ENCODE measurements around the gene BRSK2. TPM values are rescaled to one million over a fixed set of nuclear protein-coding genes. Genes with fewer than 3 reads are reported as not detected.

BRSK2 gene
- total RNA-seq, 3 donors from 2014 or later (not counting 1 experiment from before 2014, with no cell fraction given) = 0.11 to 0.14 TPM; not detected in 1

- ATAC-seq (no peak), DNase-seq (no peak)
- TF ChIP-seq, protein P1, sequence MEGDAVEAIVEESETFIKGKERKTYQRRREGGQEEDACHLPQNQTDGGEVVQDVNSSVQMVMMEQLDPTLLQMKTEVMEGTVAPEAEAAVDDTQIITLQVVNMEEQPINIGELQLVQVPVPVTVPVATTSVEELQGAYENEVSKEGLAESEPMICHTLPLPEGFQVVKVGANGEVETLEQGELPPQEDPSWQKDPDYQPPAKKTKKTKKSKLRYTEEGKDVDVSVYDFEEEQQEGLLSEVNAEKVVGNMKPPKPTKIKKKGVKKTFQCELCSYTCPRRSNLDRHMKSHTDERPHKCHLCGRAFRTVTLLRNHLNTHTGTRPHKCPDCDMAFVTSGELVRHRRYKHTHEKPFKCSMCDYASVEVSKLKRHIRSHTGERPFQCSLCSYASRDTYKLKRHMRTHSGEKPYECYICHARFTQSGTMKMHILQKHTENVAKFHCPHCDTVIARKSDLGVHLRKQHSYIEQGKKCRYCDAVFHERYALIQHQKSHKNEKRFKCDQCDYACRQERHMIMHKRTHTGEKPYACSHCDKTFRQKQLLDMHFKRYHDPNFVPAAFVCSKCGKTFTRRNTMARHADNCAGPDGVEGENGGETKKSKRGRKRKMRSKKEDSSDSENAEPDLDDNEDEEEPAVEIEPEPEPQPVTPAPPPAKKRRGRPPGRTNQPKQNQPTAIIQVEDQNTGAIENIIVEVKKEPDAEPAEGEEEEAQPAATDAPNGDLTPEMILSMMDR (IDR thresholded peaks at IDR 0.05) = no peak
- no peak overlapping the region for H3K4me3 ChIP-seq (ENCODE audit: low read length)
- intact Hi-C loops (cut with micrococcal nuclease) = no loop called here
- Mint-ChIP-seq H3K9me3 (no peaks in the 10 kb centered on the region), H3K27ac (no peak overlapping the region), H3K27me3 (ENCODE audit: low read depth in 2 of 2) (no peaks in the 10 kb centered on the region), H3K36me3 (no peaks in the 10 kb centered on the region), H3K4me3 (no peak overlapping the region), H3K4me1 (peaks cover 8 to 16% of the 10 kb centered on the region in 2 donors)
- no peaks in the 10 kb centered on the region for H3K9me3 ChIP-seq (ENCODE audit: control insufficient read depth, insufficient read depth, low read length)
- no peaks in the 10 kb centered on the region for H3K4me1 ChIP-seq (ENCODE audit: control insufficient read depth, insufficient read depth, low read length)
- no peaks in the 10 kb centered on the region for H3K27me3 ChIP-seq (ENCODE audit: control insufficient read depth, insufficient read depth, low read length)
- H3K36me3 ChIP-seq (ENCODE audit: control insufficient read depth, insufficient read depth, low read length) = peaks cover 34% of the 10 kb centered on the region
- H3K27ac ChIP-seq (ENCODE audit: low read length) = no peak overlapping the region
- 95% methylated on average over 18 of the region's 18 CpGs for whole genome bisulfite sequencing (ENCODE audit: insufficient coverage)
Measured at GRCh38 chr11:1468002-1468401, 78.3 kb downstream of the BRSK2 start.

- TF ChIP-seq, protein P1 (IDR thresholded peaks at IDR 0.05) = no peak
- Histone ChIP-seq H3K9me3 (ENCODE audit: control insufficient read depth, insufficient read depth, low read length) (no peaks in the 10 kb centered on the region), H3K27ac (ENCODE audit: low read length) (no peak overlapping the region), H3K4me3 (ENCODE audit: low read length) (no peak overlapping the region), H3K36me3 (ENCODE audit: control insufficient read depth, insufficient read depth, low read length) (peaks cover 40% of the 10 kb centered on the region), H3K4me1 (ENCODE audit: control insufficient read depth, insufficient read depth, low read length) (no peaks in the 10 kb centered on the region), H3K27me3 (ENCODE audit: control insufficient read depth, insufficient read depth, low read length) (no peaks in the 10 kb centered on the region)
- no peaks in the 10 kb centered on the region for H3K27me3 Mint-ChIP-seq (ENCODE audit: low read depth in 2 of 2)
- H3K4me1 Mint-ChIP-seq = peaks cover 8 to 16% of the 10 kb centered on the region in 2 donors
- H3K4me3 Mint-ChIP-seq = no peak overlapping the region
- no peaks in the 10 kb centered on the region for H3K36me3 Mint-ChIP-seq
- DNase-seq (no peak), ATAC-seq (no peak)
- intact Hi-C loops (cut with micrococcal nuclease) = no loop called here
- H3K9me3 Mint-ChIP-seq = no peaks in the 10 kb centered on the region
- no peak overlapping the region for H3K27ac Mint-ChIP-seq
- 93% methylated on average over 19 of the region's 19 CpGs for WGBS (ENCODE audit: insufficient coverage)
Measured at GRCh38 chr11:1468473-1469066, 78.8 kb downstream of the BRSK2 start.

DNA sequence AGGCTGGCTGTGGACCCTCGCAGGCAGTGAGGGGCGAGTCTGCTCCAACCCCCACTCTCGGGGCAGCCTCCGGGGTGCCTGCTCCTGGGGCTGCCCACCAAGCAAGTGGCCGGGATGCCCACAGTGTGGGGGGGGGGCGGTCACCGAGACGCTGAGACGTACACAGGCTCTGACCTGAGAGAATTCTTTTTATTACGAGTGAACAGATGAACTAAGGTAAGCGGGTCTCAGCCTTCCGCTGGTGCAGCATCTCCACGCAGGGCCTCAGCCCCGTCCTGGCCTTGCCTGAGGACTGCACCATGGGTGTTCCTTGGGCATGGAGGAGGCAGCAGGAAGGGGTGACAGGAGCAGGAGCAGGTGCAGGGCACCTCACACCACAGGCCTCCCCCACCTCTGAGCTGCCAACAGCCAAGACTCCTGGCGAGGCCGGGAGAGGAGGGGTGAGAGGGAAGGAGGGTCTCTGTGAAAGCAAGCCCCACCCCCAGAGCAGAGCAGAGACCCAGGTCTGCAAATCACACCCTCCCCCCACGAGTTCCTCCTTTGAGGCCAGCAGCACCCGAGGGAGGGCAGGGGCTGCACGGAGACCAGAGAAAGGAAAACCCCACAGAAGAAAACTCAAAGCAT is 79.7 kb downstream of the BRSK2 start:
- Histone ChIP-seq H3K4me3 (ENCODE audit: low read length) (no peak overlapping the region), H3K9me3 (ENCODE audit: control insufficient read depth, insufficient read depth, low read length) (no peaks in the 10 kb centered on the region), H3K36me3 (ENCODE audit: control insufficient read depth, insufficient read depth, low read length) (peaks cover 48% of the 10 kb centered on the region), H3K27ac (ENCODE audit: low read length) (no peak overlapping the region), H3K4me1 (ENCODE audit: control insufficient read depth, insufficient read depth, low read length) (no peaks in the 10 kb centered on the region), H3K27me3 (ENCODE audit: control insufficient read depth, insufficient read depth, low read length) (no peaks in the 10 kb centered on the region)
- Mint-ChIP-seq H3K4me1 (peaks cover 8 to 16% of the 10 kb centered on the region in 2 donors), H3K9me3 (no peaks in the 10 kb centered on the region), H3K27me3 (ENCODE audit: low read depth in 2 of 2) (no peaks in the 10 kb centered on the region), H3K36me3 (no peaks in the 10 kb centered on the region), H3K27ac (no peak overlapping the region), H3K4me3 (no peak overlapping the region)
- WGBS (ENCODE audit: insufficient coverage) = 89% methylated on average over 17 of the region's 19 CpGs
- ATAC-seq (no peak), DNase-seq (no peak)
- TF ChIP-seq, protein P1 (IDR thresholded peaks at IDR 0.05) = no peak
- intact Hi-C loops (cut with micrococcal nuclease) = no loop called here

Measured in natural killer cell (primary cell).